RKO (cell line): ENCODE results near the gene TAB2.

Experiments
- DNase-seq: peaks from one replicate; pipeline ENCODE4 v3.0.0-alpha.2; 2016; ENCODE audit warnings: low spot score

TAB2 gene

DNA sequence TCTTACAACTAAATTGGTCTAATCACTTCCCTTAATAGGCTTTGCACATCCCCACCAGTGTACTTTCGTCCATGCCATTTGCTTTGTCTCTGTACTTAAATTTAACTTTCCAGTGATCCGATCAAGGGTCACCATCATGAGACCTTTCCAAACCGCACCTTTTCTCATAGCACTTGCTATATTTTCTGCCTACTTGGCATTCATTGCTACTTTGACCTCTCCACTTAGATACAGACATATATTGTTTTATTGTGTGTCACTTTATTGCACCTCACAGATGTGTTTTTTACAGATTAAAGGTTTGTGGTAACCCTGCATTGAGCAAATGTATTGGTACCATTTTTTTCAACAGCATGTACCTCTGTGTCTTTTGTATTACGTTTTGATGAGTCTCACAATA is 97.3 kb downstream of the TAB2 start:
- DNase-seq = no peak

DNA sequence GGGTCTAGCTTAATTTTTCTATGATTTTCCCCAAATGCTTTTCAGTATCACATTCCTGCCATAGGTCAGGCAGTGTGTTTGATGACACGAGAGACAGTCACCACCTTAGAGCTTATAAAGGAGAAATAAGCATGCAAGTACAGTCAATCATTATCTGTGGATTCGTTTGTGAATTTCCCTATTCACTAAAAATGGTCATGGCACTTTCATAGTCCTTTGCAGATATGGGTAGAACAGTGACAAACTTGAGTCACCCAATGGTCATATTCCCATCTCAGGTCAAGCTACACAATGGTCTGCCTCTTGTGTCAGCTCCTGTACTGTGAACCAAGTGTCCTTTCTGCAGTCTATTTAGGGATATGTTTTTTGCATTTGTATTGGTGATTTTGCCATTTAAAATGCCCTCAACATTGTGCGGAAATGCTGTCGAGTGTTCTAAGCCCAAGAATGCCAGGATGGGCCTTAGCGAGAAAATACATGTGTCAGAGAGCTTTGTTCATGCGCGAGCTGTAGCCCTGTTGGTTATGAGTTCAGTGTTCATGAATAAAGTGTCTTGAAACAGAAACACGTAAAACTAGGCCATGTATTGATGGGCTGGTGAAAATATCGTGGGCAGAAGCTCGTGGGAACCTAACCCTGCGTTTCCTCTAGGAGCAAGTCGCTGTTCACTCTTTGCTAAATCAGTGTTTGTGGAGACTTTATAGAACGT is 102.3 kb downstream of the TAB2 start:
- no peak for DNase-seq

- DNase-seq = no peak
Measured at GRCh38 chr6:149421132-149421531, 103.6 kb downstream of the TAB2 start.

DNA sequence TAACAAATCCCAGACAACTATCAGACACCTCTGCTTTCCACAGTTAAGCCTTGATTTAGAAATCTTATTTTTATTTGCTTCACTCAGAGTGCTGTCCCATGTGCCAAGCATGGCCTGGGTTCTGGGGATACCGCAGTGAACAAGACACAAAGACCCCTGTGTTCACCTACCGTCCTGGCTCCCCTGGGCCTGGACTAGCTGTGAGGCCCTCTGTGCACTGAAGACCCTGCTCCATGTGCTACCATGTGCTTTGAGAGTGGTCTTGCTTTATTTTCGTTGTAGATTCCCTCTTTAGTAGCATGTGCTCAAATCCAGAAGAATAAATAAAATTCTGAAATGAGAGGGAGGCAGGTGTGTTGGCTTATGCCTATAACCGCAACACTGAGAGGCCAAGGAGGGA is 105.1 kb downstream of the TAB2 start:
- no peak for DNase-seq

- no peak for DNase-seq
Measured at GRCh38 chr6:149423964-149424440, 106.5 kb downstream of the TAB2 start.

- DNase-seq = no peak
Measured at GRCh38 chr6:149425224-149425623, 107.7 kb downstream of the TAB2 start.

GRCh38 chr6:149425754-149426153 is 108.2 kb downstream of the TAB2 start:
- no peak for DNase-seq

GRCh38 chr6:149428606-149429005 is 111.1 kb downstream of the TAB2 start:
- no peak for DNase-seq

DNA sequence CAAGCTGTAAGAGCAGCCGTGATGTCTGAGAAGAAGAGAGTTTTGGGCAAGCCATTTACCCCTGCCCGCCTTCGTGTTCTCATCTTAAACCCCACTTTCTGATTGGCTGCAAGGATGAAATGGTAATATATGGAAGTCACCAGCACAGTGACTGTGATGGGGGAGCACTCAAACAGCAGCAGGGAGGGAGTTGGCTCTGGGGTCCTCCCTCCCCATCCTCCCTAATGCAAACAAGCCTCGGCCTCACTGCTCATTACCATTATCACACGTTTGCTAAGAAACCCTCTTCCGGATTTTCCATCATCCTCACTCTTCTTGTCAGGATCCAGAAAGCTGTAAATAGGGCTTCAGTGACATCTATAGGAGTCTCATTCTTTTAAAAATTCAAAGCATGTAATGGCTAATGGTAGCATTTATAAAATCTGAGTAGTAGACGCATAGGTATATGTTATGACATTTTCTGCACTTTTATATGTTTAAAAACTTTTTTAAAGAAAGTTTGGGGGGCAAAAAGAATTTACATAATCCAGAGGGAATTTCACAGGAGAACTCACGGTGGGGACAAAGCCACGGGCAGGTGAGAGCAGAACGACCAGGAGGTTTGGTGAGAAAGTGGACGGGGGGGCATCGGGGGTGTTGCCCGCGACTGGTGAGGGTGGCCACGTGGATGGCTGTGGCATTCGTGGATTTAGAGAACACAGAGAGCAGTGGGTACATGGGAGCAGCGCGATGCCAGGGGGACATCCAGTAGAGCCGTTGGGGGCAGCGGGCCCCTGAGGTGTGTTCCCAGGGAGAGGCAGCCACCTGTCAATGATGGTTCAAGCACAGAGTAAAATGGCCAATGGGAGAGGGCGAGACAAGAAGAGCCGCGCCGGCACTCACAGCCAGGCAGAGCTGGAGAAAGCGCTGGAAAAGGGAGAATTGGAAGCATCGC is 112.2 kb downstream of the TAB2 start:
- no peak for DNase-seq

- peak; percentile 80 for DNase-seq
Measured at GRCh38 chr6:149431905-149432775, 114.6 kb downstream of the TAB2 start.

DNA sequence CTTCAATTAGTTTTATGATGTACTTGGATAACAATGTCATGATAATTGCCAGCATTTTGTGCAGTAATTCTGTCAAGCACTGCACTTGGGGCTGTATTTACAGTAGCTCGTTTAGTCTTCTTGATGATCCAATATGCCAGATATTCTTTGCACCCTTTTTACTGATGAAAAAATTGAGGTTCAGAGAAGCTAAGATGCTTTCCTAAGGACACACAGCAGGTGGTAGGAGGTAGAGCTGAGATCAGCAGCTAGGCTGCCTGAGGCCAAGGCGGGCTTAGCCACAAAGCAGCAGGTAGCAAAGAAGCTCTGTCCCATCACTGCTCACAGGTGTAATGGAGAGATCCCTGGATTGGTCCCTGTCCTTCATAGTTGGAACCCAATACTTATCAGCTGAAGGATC is 115.9 kb downstream of the TAB2 start:
- DNase-seq = no peak

DNA sequence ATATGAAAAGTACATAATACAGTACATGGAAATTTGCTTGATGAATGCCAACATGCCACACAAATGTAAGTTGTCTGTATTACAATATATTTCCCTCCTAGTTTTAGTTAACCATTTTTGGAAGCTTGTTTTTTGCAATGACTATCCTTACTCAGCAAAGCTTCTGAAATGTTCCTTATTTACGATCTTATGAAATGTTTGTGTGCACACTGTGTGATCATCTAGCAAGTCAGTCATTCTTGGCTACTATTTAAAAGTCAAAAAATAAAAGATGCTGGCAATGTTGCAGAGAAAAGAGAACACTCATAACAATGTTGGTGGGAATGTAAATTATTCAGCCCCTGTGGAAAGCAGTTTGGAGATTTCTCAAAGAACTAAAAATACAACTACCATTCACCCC is 116.4 kb downstream of the TAB2 start:
- no peak for DNase-seq

- DNase-seq = no peak
Measured at GRCh38 chr6:149435919-149436586, 118.5 kb downstream of the TAB2 start.

- DNase-seq = no peak
Measured at GRCh38 chr6:149436647-149437046, 119.1 kb downstream of the TAB2 start.

- DNase-seq = no peak
Measured at GRCh38 chr6:149437212-149437611, 119.7 kb downstream of the TAB2 start.

GRCh38 chr6:149438855-149439254 is 121.3 kb downstream of the TAB2 start:
- no peak for DNase-seq

GRCh38 chr6:149439626-149440025 is 122.1 kb downstream of the TAB2 start:
- DNase-seq = no peak

- no peak for DNase-seq
Measured at GRCh38 chr6:149440735-149441671, 123.5 kb downstream of the TAB2 start.

DNA sequence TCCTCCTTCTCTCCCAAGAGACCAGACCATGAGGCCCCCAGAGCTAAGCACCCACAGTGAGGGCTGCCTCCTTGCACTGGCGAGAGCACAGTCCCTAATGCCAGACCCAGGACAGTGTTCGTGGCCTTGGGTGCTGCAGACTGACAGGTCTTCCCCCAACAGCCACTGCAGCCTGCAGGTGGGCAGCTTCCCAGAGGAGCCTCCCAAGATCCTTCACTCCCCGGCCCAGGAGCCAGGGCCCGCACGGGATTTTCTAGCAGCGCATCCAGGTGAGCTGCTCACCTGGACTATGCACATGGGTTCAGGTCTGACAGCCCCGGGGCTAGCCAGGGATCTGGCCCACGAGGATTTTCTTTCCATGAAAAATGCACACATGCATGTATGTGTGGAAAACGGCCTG is 124.2 kb downstream of the TAB2 start:
- DNase-seq = no peak

GRCh38 chr6:149443411-149444181 is 126.1 kb downstream of the TAB2 start:
- DNase-seq = peak; percentile 19
